Measurements from ENCODE around the gene ISY1.
A peak's percentile ranks its signal among the peaks of the same experiment; 100 is the strongest.
"Not testable (repeated sequence)": the region's sequence is repeated elsewhere in the genome, so short reads cannot be mapped to it uniquely, and the experiment has no call there.

Gene ISY1

DNA sequence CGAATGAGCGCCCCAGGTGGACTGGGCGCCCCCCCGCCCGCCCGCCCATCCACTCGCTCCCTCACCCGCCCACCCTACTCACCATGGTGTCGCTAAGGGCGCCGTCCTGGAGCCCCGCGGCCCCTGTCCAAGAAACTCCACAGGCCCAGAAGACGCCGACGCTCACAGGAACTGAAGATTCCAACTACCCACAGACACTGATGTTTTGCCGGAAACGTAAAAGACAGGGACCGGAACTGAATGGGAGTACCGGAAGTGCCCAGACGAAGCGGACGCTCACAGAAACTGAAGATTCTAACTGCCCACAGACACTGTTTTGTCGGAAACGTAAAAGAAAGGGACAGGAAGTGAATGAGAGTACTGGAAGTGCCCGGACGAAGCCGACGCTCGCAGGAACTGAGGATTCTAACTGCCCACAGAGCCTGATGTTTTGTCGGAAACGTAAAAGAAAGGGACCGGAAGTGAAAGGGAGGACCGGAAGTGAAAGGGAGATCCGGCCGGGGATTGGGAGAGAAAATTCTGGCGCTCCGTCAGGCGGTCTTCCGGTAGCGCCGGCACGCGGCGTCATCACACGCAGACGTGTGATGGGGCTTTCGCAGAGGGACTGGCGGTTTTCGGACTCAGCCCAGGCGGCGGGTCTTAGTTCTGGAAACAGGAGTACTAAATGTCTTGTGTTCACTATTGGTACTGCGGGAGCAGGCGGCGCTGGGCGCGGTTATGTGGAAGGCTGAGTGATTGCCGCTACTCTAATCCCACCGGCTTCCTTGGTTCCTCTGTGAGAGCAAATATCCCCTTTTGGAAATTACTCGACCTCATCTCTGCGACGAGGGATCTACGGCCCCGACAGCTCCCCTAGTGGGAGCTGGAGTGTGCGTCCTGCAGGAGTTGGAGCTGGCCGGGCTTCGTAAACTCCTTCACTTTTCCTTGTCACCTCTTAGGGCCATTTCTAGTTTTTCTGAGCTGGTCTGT is at the start of gene ISY1:
Gene ISY1, minus strand, starts transcription at position 173 of the 969 bp plus-strand sequence. Its CDS starts 88 bp downstream, at position 85.
- peak; percentile 54 to 96 (median 86) for DNase-seq

DNA sequence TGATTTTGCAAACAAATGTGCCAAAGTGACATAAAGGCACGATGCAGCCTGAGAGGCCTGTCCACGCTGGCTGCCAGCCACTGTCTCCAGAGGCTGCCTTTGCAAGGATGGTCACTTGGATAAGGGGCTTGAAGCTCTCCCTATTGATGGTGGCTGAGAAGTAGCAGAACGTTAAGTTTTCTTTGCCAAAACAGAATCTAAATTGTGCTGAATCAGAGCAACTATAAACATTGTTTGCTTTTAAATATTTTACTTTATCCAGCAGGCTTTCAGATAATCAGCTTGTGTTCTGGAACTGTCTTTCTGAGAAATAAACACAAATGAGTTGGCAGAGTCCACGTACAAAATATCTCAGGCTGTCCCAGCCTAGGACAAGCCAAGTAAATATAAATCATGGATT is 46.6 kb upstream of the ISY1 start:
- peak in 6 of 56 donors; percentile 5 to 23 (median 13) for DNase-seq

DNA sequence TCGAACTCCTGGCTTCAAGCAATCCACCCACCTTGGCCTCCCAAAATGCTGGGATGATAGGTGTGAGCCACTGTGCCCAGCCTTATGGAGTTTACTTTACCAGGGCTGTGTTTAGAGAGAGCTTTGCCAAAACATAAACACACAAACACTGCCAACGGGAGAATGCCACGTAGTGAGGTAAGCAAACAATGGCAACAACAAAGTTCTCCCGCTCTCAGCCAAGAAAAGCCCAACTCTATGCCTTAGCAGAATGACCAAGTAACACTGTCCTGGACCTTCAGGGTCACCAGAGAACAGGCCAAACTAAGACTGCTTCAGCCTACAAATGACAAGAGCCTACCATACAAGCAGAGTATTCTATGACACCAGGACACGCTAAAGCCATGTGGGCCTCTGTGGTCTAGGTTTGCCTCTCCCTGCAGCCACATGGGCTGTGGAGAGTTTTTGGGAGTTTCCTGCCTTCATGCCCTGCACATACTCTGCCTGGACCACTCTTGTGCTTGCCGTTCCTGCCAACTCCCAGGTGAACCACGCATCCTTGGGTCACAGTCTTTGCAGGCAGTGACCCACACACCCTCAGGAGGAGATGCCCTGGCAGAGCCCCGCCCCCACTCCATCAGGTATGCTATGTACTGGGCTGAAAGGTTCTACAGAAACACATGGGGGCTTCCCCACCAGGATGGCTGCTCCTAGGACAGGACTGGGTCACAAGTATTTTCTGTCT is 44.4 kb upstream of the ISY1 start:
- DNase-seq = no peak

DNA sequence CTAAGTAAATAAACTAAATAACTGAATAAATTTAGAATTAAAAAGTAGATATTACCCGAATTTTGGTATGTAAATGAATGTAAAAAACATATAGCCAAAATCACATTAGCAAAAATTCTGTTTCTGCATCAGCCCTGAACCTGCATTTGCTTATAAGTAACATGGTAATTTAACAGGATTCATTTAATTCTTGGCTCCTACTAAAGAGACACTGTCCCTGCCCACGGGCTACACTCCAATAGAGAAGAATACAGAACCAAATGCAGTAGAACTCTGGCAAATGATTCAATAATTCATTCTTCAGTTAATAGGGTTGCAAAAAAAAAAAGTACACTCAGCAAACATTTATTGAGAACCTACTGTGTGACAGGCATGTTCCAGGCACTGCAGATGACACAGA is 43.6 kb upstream of the ISY1 start:
- no peak for DNase-seq

DNA sequence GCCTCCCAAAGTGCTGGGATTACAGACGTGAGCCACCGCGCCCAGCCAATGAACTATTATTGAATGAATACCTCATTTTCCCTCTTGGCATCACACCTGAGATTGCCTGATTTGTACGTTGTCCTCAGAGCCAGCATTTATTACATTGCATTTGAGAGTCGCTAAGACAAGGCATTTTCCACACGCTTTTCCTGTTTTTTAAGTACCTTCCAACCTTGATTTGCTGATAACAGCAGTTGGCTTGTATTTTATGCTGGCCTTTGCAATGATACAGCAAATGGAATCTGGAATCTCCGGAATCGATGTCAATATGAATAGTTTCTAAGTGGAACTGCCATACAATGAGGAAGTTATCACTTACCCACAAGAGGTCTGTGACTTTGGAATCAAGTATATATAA is 38.5 kb upstream of the ISY1 start:
- no peak for DNase-seq

DNA sequence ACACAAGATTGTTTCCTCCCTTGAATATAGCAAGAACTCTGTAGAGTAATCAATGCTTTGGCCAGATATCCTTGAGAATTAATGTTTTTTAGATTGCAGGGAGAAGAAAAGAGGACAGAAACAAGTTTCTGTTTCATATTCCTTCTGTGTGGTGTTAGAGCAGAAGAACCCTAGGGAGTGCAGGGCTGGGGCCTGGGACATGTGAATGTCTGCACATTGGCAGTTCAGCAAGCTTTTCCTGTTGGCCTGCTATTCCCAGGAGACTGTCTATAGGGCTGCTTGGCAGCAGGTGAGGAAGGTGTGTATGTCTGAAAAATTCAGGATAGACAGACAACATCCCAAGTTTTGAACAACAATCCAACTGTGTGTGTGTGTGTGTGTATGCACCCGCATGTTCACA is 36.5 kb upstream of the ISY1 start:
- no peak for DNase-seq

DNA sequence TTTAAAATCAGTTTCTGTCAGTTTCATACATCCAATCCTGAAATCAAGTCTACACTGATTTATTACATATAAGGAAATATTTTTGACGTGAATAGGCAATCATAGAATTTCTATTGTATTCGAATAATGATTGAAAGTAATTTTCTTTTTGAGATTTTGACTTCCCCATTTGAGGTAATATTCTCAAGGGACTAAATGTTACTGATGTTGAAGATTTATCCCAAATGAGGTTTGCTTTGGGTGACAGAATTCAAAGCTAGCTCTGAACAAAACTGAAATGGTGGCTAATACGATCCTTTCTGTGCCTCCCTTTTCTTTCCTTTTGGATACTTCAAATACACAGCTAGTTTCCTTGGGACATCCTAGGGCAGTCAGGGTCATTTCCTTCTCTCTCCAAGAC is 35.7 kb upstream of the ISY1 start:
- no peak for DNase-seq

DNA sequence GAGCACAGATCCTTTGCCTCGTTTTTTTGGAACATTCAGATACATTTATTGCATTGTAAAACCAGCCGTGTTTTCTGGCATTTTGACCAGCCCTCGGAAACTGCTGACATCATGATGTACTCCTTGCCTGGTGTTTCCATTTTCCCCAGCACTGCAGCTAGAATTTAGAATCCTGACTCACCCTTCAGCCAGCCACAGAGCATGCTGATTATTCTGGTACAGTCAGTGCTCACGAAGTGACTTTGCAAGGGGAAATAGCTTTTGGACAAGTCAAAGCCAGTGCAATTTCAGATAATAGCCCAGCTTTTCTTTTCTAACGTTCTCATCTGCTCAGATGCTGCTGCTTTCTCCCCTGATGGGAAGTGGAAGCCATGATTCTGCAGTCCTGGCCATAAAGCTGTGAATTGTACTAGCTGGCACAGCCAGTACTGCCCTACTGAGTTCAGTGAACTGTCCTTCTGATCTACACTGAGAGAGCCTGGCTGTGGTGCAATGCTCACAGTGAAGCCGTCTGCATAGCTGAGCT is 34.9 kb upstream of the ISY1 start:
- DNase-seq = peak in 41 of 56 donors; percentile 8 to 80 (median 46)

DNA sequence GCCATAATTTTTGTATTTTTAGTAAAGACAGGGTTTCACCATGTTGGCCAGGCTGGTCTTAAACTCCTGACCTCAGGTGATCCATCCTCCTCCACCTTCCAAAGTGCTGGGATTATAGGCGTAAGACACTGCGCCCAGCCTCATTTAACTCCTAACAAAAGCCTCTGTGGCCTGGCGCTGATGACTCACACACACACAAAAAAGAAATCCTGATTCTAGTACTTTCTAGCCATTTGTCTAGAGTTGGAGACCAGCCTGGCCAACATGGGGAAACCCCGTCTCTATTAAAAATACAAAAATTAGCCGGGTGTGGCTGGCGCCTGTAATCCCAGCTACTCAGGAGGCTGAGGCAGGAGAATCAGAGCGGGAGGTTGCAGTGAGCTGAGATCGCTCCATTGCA is 28.9 kb upstream of the ISY1 start:
- not testable (repeated sequence) for DNase-seq

DNA sequence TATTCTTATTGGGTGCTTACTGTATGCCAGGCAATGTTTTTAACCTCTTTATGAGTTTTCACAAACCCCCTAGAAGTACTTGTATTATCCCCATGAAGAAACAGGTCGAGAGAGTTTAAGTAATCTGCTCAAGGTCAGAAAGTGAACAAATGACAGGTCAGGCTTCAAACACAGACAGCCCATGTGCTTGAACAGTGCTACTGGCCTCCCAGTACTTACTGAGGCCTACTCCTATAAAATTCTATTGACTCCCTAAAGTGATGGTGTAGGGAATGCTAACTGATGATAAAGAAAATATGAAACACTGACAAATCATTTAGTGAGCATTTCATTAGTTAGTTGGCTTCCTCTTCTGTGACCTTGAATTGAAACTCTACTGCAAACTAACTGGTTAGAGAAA is 27.0 kb upstream of the ISY1 start:
- no peak for DNase-seq

DNA sequence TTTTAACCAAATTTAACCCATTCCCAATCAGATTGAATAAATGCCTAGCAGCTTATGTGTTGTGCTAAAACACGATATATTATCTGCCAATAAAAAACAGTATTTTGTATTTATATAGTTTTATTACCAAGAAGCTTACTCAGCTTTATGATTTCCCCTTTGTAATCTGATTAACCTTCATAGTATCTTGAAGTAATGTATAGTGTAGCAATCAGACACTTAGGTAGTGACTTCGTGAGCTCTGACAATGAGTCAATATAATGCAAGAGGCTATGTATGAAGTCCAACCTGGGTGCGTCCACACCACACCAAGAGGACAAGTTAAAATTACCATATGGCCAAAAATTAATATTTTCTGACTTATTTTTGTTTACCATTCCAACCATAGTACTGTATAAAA is 24.9 kb upstream of the ISY1 start:
- no peak for DNase-seq

DNA sequence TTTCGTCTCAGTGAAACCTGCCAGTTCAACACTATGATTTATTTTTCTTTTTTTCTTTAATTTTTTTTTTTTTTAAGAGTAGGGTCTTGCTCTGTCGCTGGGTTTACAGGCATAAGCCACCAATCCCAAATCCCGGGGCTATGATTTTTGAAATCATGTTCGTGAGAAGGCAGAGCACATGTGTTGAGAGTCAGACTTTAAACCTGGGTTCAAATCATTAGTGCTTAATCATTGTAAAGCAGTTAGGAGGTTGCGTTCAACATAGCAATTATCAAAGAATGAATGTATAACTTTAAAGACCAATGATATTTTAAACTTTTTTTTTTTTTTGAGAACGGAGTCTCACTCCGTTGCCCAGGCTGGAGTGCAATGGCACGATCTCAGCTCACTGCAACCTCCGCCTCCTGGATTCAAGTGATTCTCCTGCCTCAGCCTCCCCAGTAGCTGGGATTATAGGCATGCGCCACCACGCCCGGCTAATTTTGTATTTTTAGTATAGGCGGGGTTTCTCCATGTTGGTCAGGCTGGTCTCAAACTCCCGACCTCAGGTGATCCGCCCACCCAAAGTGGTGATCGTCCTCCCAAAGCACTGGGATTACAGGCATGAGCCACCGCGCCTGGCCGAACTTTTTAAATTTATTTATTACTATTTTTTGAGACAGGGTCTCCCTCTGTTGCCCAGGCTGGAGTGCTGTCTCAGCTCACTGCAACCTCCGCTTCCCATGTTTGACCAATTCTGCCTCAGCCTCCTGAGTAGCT is 24.1 kb upstream of the ISY1 start:
- DNase-seq = not testable (repeated sequence)

DNA sequence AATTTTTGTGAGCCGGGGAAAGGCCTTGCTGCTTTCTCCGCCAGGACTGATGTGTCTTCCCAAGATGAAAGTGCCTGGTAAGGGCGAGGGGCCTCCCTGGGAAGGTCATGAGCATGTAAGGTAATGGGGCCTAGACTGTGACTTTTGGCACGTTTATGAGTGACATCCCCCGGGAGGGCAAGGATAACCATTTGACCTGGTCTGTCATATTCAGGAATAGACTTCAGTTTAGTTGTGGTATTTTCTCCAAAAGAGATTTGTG is 23.5 kb upstream of the ISY1 start:
- DNase-seq = peak in 5 of 56 donors; percentile 31 to 70 (median 52)

DNA sequence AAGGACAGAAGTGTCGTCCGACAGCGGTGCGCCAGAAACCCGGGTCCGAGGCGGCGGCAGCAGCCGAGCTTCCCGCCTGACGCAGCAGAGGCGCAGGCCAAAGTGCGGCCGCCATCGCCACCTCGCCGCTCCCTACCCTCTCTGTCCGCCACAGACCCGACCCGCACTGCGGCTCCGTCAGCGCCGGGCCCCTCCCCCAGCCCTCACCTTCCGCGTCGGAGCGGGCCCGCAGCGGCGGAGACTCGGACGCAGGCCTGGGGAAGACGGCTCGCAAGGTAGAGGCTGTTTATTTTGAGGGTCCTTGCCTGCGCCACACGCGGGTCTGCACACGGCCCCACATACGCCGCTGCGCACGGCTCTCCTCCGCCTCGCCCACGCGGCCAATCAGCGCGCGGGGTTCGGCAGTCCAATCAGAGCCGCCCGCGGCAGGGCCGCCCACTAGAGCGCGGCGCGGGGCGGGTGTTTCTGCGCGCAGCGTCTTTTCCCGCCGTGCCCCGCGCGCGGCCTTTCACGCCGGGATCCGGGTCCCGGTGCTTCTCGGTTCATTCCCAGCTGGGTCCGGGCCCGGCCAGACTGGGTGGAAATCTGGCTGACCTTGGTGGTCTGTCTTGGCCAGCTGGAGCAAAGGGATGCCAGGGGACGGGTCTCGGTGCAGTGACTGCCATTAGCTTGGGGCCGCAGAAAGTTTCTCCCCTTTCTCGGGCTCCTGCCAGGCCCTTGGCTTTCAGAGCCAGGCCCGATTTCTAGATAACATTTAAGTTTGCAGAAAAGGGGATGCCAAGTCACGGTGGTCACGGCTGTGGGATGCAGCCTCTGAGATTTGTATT is 22.9 kb upstream of the ISY1 start, which contains the start of gene CNBP:
Gene CNBP, minus strand, starts transcription at position 328 of the 827 bp plus-strand sequence. CDS start 12,139 bp downstream, outside the sequence.
- peak; percentile 51 to 95 (median 86) for DNase-seq

DNA sequence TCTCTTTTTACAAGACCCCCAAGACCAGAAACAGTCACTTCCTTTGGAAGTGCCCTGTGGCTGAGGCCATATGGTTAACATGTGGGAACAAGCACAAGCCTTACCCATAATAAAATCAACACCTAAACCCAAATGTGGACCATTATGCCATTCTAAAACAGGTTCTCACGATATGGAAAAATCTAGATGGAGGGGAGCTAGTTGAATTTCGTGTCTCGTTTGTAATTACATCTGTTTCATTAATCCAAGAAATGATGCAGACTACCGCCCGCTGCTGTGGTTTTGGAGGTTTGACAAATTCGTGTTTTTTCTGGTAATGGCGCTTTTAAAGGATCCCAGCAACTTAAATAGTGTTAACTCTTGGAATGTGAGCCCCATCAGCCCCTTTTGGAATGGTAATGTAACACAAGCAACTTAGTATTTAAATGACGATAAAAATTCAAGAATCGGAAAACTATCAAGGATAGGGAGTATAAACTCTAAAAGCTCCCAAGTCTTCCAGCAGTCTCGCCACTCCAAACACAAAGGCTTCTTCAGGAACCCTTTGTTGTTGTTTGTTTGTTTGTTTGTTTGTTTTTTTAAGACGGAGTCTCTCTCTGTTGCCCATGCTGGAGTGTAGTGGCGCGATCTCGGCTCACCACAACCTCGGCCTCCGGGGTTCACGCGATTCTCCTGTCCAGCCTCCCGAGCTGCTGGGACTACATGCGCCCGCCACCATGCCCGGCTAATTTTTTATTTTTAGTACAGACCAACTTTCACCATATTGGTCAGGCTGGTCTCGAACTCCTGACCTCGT is 21.7 kb upstream of the ISY1 start:
- DNase-seq = no peak

DNA sequence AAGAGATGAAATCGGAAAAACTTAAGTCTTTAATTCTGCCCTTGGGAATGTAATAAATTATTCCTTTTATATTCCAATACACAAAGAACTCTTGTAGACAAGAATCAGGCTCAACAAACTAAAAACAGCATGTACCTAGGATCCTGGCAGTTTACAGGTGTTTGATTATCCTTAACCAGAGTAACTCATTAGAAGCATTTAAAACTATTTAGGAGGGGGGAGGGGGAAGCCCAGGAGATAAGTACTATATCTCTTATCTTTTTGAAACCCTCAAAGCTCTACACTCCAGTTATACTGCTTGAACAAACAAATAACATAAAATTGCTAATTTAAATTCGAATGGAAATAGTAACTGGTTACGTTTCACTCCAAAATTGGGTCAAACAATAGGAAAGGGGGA is 21.0 kb upstream of the ISY1 start:
- DNase-seq = no peak

DNA sequence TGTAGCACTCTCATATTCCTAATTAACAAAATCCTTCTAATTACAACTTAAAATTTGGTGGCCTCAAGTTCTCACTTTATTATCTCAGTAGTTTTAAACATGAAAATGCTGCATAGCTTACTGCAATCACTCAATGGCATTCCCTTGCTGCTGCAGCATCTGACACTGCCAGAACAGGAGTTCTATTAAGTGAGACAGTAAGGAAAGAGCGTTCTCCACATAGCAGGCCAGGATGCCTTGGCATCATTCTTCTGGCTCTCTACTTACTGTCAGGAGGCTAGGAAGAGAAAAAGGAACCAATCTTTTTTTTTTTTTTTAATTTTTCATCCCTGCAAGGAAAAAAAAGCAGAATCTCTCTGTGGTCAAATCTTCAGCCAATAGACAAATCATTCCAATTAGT is 19.6 kb upstream of the ISY1 start:
- DNase-seq = no peak

DNA sequence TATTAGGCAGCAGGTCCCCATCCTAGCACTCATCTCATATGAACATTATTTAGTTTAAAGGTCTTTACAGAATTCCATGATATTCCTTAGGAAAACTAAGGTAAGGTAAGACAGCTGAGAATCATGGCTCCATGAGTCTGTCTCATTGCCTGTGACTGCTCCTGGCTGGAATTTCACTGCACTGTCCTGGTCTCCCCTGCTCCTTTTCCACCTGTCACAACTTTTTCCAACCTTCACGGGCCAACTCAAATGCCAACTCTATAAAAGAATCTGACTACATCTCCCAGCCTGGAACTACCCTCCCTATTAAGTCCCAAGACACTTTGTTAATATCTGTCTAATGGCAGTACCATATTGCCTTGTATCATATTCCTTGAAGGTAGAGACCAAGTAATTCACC is 15.2 kb upstream of the ISY1 start:
- no peak for DNase-seq

DNA sequence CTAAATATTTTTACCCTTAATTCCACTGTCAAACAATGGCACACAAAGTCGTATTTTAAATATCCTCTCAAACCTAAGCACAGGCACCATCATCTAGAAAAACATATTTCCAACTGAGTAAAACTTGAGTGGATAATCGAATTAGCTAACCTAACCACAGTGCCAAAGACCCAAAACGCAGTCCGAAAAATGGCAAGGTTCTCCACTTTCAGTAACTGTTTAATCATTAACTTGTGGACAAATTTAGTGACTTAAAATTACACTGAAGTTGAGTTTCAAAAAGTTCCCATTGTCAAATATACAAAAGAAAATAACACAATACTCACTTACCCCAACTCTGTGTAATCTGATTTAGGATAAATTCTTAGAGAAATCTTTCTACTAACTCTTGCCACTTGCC is 12.9 kb upstream of the ISY1 start:
- DNase-seq = no peak

DNA sequence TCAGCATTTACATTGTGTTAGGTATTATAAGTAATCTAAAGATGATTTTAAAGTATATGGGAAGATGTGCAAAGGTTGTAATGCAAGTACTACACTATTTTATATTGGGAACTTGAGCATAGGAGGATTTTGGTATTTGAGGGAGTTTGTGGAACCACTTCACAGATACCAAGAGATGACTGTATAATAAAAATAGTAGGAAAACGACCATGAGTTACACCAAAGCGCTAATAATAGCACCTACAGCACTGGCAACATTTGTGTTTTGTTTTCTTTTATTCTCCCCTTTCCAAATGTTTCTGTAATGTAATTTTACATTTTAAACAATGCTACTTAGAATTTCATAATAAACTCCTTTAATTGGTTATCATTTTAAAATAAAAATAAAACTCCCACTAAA is 12.3 kb upstream of the ISY1 start:
- DNase-seq = no peak

Measured in amygdala (tissue), 56 donors.